K562 (cell line): ENCODE data around the gene KCTD11. TPM values are rescaled to one million over a fixed set of nuclear protein-coding genes. Genes with fewer than 3 reads are reported as not detected.

Experiments
- BACH1 ChIP-seq: fragments of 200-800 bp; sonication (Bioruptor generic); IDR thresholded peaks from 2 replicates; pipeline ENCODE4 v1.6.1; 2016; ENCODE audit warnings: missing genetic modification characterization, missing compliant biosample characterization
- DLX4 ChIP-seq: fragments of 250-450 bp; sonication (Bioruptor Pico); IDR thresholded peaks from 2 replicates; pipeline ENCODE4 v1.6.1; 2021; ENCODE audit warnings: mild to moderate bottlenecking
- E2F4 ChIP-seq: sonication (generic); formaldehyde crosslinking; IDR thresholded peaks from 2 replicates; pipeline ENCODE4 v1.8.0; 2022; ENCODE audit warnings: mild to moderate bottlenecking, low read depth, missing genetic modification reagents
- GMEB1 ChIP-seq: fragments of 250-450 bp; sonication (Bioruptor Pico); IDR thresholded peaks from 2 replicates; pipeline ENCODE4 v1.4.0; 2020; ENCODE audit warnings: mild to moderate bottlenecking
- KLF13 ChIP-seq: fragments of 450-650 bp; IDR thresholded peaks from 2 replicates; pipeline ENCODE4 v1.6.1; 2016; ENCODE audit warnings: missing genetic modification characterization, low read depth, mild to moderate bottlenecking, missing compliant biosample characterization, moderate library complexity, borderline replicate concordance
- MCM3 ChIP-seq: fragments of 450-650 bp; IDR thresholded peaks from 2 replicates; pipeline ENCODE4 v1.6.1; 2016
- MTA2 ChIP-seq: fragments of 450-650 bp; IDR thresholded peaks from 2 replicates; pipeline ENCODE4 v1.6.1; 2016; ENCODE audit warnings: low read depth
- PCBP2 ChIP-seq: fragments of 200-400 bp; formaldehyde crosslinking; IDR thresholded peaks from 2 replicates; pipeline ENCODE4 v1.6.1; 2018; ENCODE audit warnings: low read length, low read depth, mild to moderate bottlenecking, moderate library complexity; ENCODE audit not compliant: poor library complexity, severe bottlenecking
- PHB ChIP-seq: fragments of 250-450 bp; sonication (Bioruptor Pico); IDR thresholded peaks from 2 replicates; pipeline ENCODE4 v1.5.0; 2021
- ZBTB1 ChIP-seq: sonication (generic); formaldehyde crosslinking; IDR thresholded peaks from 2 replicates; pipeline ENCODE4 v1.8.1; 2023; ENCODE audit warnings: missing genetic modification reagents, low read depth, mild to moderate bottlenecking, borderline replicate concordance
- ZBTB33 ChIP-seq: sonication (generic); formaldehyde crosslinking; IDR thresholded peaks from 2 replicates; pipeline ENCODE4 v1.8.1; 2023; ENCODE audit warnings: mild to moderate bottlenecking, missing genetic modification reagents
- ZNF518B ChIP-seq: fragments of 250-450 bp; sonication (Bioruptor Pico); IDR thresholded peaks from 2 replicates; pipeline ENCODE4 v1.5.0; 2021; ENCODE audit warnings: mild to moderate bottlenecking, moderate library complexity
- ZNF592 ChIP-seq: fragments of 450-650 bp; IDR thresholded peaks from 2 replicates; pipeline ENCODE4 v1.6.1; 2017; ENCODE audit warnings: antibody characterized with exemption, mild to moderate bottlenecking
- ZNF77 ChIP-seq: fragments of 250-450 bp; sonication (Bioruptor Pico); IDR thresholded peaks from 2 replicates; pipeline ENCODE4 v1.5.0; 2020
- polyA plus RNA-seq, 8 experiments: library from polyadenylated mRNA; depleted of rRNA in 4 of 8; stranded (reverse) in 5 of 8; unstranded in 3 of 8; fragments of >200 nt; fragmentation: Nextera tagmentation in 2 of 8; fragmentation: Illumina TruSeq in 1 of 8; extraction: Ambion mirVana in 2 of 8; extraction: Trizol in 1 of 8; gene quantifications; 2 replicates each; pipeline versions ENCODE4 v1.2.1 to v1.2.3, GENCODE V29; 2011 to 2014; ENCODE audit warnings: inconsistent platforms in 1 of 8, missing spikeins in 1 of 8
- total RNA-seq, 7 experiments: library from RNA; depleted of rRNA in 6 of 7; stranded (reverse); fragments of >200 nt in 6 of 7; fragmentation: Illumina TruSeq in 2 of 7; extraction: Trizol in 2 of 7; gene quantifications; 2 replicates each; pipeline versions ENCODE4 v1.2.1 to v1.2.3, GENCODE V29; 2011 to 2021; ENCODE audit warnings: low replicate concordance in 1 of 7

Gene KCTD11
- total and polyA plus RNA-seq, 9 of the 15 experiments (the other 6 are each of a cell fraction or from before 2014, with no cell fraction given), result 0.01 to 3.2 (median 2.5) TPM; not detected in 1

GRCh38 chr17:7403977-7404736 is 52.2 kb downstream of the KCTD11 start, which contains the start of gene TMEM256 (continued):
- TF ChIP-seq E2F4 (no peak), MTA2 (no peak), KLF13 (tag) (no peak), ZBTB33 (CRISPR knock-in tag) (no peak), PHB (CRISPR knock-in tag) (no peak), ZNF518B (CRISPR knock-in tag) (no peak), GMEB1 (CRISPR knock-in tag) (no peak), DLX4 (CRISPR knock-in tag) (no peak), ZBTB1 (CRISPR knock-in tag) (no peak), BACH1 (tag) (no peak), ZNF77 (CRISPR knock-in tag) (no peak), ZNF592 (no peak), PCBP2 (no peak), MCM3 (no peak)
